HEK293 (cell line): ENCODE data around the gene LGI2.

Experiments
- CTCF ChIA-PET: fragments of 350-600 bp; formaldehyde crosslinking; extraction: SDS; loops from one replicate; lab custom pipeline; 2021; ENCODE audit warnings: antibody characterized with exemption; lab: Yijun Ruan, JAX
- POLR2A ChIA-PET: fragments of 300-600 bp; formaldehyde crosslinking; extraction: SDS; loops from one replicate; lab custom pipeline; 2020; ENCODE audit warnings: antibody characterized with exemption, inconsistent platforms; lab: Yijun Ruan, JAX
- H3K27ac ChIP-seq: fragments of 200-500 bp; sonication (Bioruptor generic); 2 replicates; pipeline ENCODE4 v1.5.1; 2014; ENCODE audit warnings: low read depth, low read length, control low read depth, inconsistent platforms; ENCODE audit errors: extremely low read depth
- H3K36me3 ChIP-seq, 2 experiments: fragments of 200-500 bp in 1 of 2; sonication (Bioruptor generic) in 1 of 2; 1 replicate in 1 of 2; 2 replicates in 1 of 2; pipeline ENCODE4 v1.5.1; 2014 to 2017; ENCODE audit warnings: inconsistent platforms in 2 of 2, low read length in 2 of 2; ENCODE audit not compliant: control insufficient read depth in 2 of 2, insufficient read depth in 1 of 2
- H3K4me1 ChIP-seq: fragments of 200-500 bp; sonication (Bioruptor generic); 2 replicates; pipeline ENCODE4 v1.5.1; 2014; ENCODE audit warnings: mild to moderate bottlenecking, low read length, inconsistent platforms; ENCODE audit not compliant: control insufficient read depth, insufficient read depth
- H3K4me3 ChIP-seq: 2 replicates; pipeline ENCODE4 v1.5.1; 2011; ENCODE audit warnings: low read depth, mild to moderate bottlenecking, control low read depth, low read length, moderate library complexity
- H3K9me3 ChIP-seq: fragments of 200-500 bp; sonication (Bioruptor generic); 2 replicates; pipeline ENCODE4 v1.5.1; 2014; ENCODE audit warnings: low read depth, low read length, inconsistent platforms; ENCODE audit not compliant: control insufficient read depth, insufficient read depth
- ATF2 ChIP-seq: fragments of 450-650 bp; formaldehyde crosslinking; IDR thresholded peaks from 2 replicates; pipeline ENCODE4 v1.5.1; 2016; ENCODE audit warnings: missing biosample characterization, missing genetic modification characterization, low read depth
- GLI2 ChIP-seq: fragments of 450-650 bp; formaldehyde crosslinking; IDR thresholded peaks from 2 replicates; pipeline ENCODE4; 2017; ENCODE audit warnings: missing biosample characterization, missing genetic modification characterization, low read depth, borderline replicate concordance
- GLIS1 ChIP-seq: fragments of 450-650 bp; formaldehyde crosslinking; IDR thresholded peaks from 2 replicates; pipeline ENCODE4 v1.5.1; 2016; ENCODE audit warnings: missing biosample characterization, missing genetic modification characterization
- KLF7 ChIP-seq: fragments of 450-650 bp; formaldehyde crosslinking; IDR thresholded peaks from 2 replicates; pipeline ENCODE4 v1.5.1; 2016; ENCODE audit warnings: missing biosample characterization, missing genetic modification characterization, borderline replicate concordance
- MZF1 ChIP-seq: fragments of 450-650 bp; formaldehyde crosslinking; IDR thresholded peaks from 2 replicates; pipeline ENCODE4 v1.5.1; 2017; ENCODE audit warnings: missing biosample characterization, missing genetic modification characterization, borderline replicate concordance
- REPIN1 ChIP-seq: fragments of 450-650 bp; formaldehyde crosslinking; IDR thresholded peaks from 2 replicates; pipeline ENCODE4 v1.5.1; 2017; ENCODE audit warnings: missing biosample characterization, missing genetic modification characterization, low read depth
- TSHZ1 ChIP-seq: fragments of 450-650 bp; formaldehyde crosslinking; IDR thresholded peaks from 2 replicates; pipeline ENCODE4 v1.5.1; 2016; ENCODE audit warnings: missing biosample characterization, missing genetic modification characterization, borderline replicate concordance
- ZNF341 ChIP-seq: fragments of 450-650 bp; formaldehyde crosslinking; IDR thresholded peaks from 2 replicates; pipeline ENCODE4; 2016; ENCODE audit warnings: low read depth, missing biosample characterization, missing genetic modification characterization
- ZNF423 ChIP-seq: fragments of 450-650 bp; formaldehyde crosslinking; IDR thresholded peaks from 2 replicates; pipeline ENCODE4 v1.5.1; 2016; ENCODE audit warnings: missing biosample characterization, missing genetic modification characterization
- ZNF488 ChIP-seq: fragments of 450-650 bp; formaldehyde crosslinking; IDR thresholded peaks from 2 replicates; pipeline ENCODE4 v1.5.1; 2016; ENCODE audit warnings: missing biosample characterization, missing genetic modification characterization
- ZNF518A ChIP-seq: fragments of 450-650 bp; formaldehyde crosslinking; conservative IDR thresholded peaks from 2 replicates; pipeline ENCODE4 v1.5.1; 2016; ENCODE audit warnings: low read depth, missing biosample characterization, missing genetic modification characterization
- ZNF580 ChIP-seq: fragments of 450-650 bp; formaldehyde crosslinking; IDR thresholded peaks from 2 replicates; pipeline ENCODE4 v1.5.1; 2016; ENCODE audit warnings: missing biosample characterization, missing genetic modification characterization
- ZNF629 ChIP-seq: fragments of 450-650 bp; formaldehyde crosslinking; IDR thresholded peaks from 2 replicates; pipeline ENCODE4 v1.5.1; 2017; ENCODE audit warnings: missing biosample characterization, missing genetic modification characterization
- ZNF639 ChIP-seq: fragments of 450-650 bp; formaldehyde crosslinking; IDR thresholded peaks from 2 replicates; pipeline ENCODE4 v1.5.1; 2016; ENCODE audit warnings: missing biosample characterization, missing genetic modification characterization
- ZNF658 ChIP-seq: fragments of 450-650 bp; formaldehyde crosslinking; IDR thresholded peaks from 2 replicates; pipeline ENCODE4; 2016; ENCODE audit warnings: missing biosample characterization, missing genetic modification characterization
- ZNF792 ChIP-seq: fragments of 450-650 bp; formaldehyde crosslinking; IDR thresholded peaks from 2 replicates; pipeline ENCODE4 v1.5.1; 2016; ENCODE audit warnings: missing biosample characterization, missing genetic modification characterization
- ZSCAN5A ChIP-seq: fragments of 450-650 bp; formaldehyde crosslinking; IDR thresholded peaks from 2 replicates; pipeline ENCODE4 v1.5.1; 2016; ENCODE audit warnings: missing biosample characterization, missing genetic modification characterization

The LGI2 gene

GRCh38 chr4:24975510-24975909 lies 55.2 kb downstream of the LGI2 start (continued):
- no peak for TF ChIP-seq ZNF792 (tag by site-specific recombination)

GRCh38 chr4:24973747-24974601 lies 56.8 kb downstream of the LGI2 start:
- no peaks in the 10 kb centered on the region for H3K9me3 ChIP-seq
- TF ChIP-seq GLI2 (tag by site-specific recombination) (no peak), MZF1 (tag by site-specific recombination) (no peak), ZNF423 (no peak), GLIS1 (tag by site-specific recombination) (no peak), ZNF518A (tag by site-specific recombination) (no peak), KLF7 (tag by site-specific recombination) (no peak), ATF2 (tag by site-specific recombination) (no peak)
- H3K4me1 ChIP-seq: no peaks in the 10 kb centered on the region
- POLR2A ChIA-PET: no interaction called here
- H3K36me3 ChIP-seq: no peaks in the 10 kb centered on the region
- H3K4me3 ChIP-seq: no peak overlapping the region
- no peak overlapping the region for H3K27ac ChIP-seq
- CTCF ChIA-PET: no interaction called here

- no peaks in the 10 kb centered on the region for H3K4me1 ChIP-seq
- H3K9me3 ChIP-seq: no peaks in the 10 kb centered on the region
- ChIA-PET CTCF (no interaction called here), POLR2A (no interaction called here)
- H3K4me3 ChIP-seq: no peak overlapping the region
- no peak overlapping the region for H3K27ac ChIP-seq
- no peaks in the 10 kb centered on the region for H3K36me3 ChIP-seq
- TF ChIP-seq ZNF341 (no peak), GLIS1 (tag by site-specific recombination) (no peak), ZNF580 (tag by site-specific recombination) (no peak), TSHZ1 (tag by site-specific recombination) (no peak), ZNF488 (no peak), ZNF629 (tag by site-specific recombination) (no peak), ZNF639 (tag by site-specific recombination) (no peak), ZSCAN5A (tag by site-specific recombination) (no peak), ZNF658 (tag by site-specific recombination) (no peak), REPIN1 (tag by site-specific recombination) (no peak)
These were observed 57.4 kb downstream of the LGI2 start for GRCh38 chr4:24973404-24973746.
